ENCODE measurements around the gene CTNNBL1. TPM values are rescaled to one million over a fixed set of nuclear protein-coding genes. Genes with fewer than 3 reads are reported as not detected.

Gene CTNNBL1
- total and polyA plus RNA-seq, 2 experiments from 2014 or later, result 27.6 to 55.0 TPM

DNA sequence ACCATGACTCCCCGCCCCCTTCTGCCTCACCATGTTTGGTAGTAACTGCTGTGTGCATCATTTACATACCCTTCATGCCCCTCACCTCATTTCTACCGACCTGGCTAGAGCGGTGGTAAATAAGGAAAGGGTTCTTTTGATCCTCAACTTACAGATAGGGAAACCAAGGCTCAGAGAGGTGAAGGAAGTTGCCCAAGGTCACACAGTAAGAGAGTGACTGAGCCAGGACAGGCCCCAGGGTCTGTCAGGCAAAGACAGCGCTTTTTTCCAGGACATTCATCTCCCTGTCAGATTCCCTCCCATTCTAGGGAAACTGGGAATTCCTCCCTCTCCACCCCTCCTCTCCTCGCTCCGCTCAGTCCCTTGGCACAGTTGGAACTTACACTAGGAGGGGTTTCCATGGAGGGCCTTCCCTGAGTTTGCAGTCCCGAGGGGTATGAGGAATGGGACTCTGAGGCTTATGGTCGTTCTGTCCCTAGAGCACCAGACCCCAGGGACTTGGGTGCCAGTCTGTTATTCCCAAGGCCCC, 211.1 kb downstream of the CTNNBL1 start:
- no peaks in the 10 kb centered on the region for H4K20me1 ChIP-seq (ENCODE audit: insufficient read depth, poor library complexity, severe bottlenecking)
- H3K36me3 ChIP-seq (replicated peaks; ENCODE audit: insufficient read depth, low read depth), result no peaks in the 10 kb centered on the region
- no peaks in the 10 kb centered on the region for H3K79me2 ChIP-seq
- no peak overlapping the region for H3K4me2 ChIP-seq
- no peaks in the 10 kb centered on the region for H3K9me3 ChIP-seq (ENCODE audit: low read depth)
- no peak overlapping the region for H3K27ac ChIP-seq
- TF ChIP-seq EZH2phosphoT487 (IDR thresholded peaks at IDR 0.05; ENCODE audit: low read depth, severe bottlenecking, unreplicated experiment), result no peak
- TF ChIP-seq EZH2 (IDR thresholded peaks at IDR 0.05; ENCODE audit: borderline replicate concordance), result no peak
- TF ChIP-seq, protein P1, sequence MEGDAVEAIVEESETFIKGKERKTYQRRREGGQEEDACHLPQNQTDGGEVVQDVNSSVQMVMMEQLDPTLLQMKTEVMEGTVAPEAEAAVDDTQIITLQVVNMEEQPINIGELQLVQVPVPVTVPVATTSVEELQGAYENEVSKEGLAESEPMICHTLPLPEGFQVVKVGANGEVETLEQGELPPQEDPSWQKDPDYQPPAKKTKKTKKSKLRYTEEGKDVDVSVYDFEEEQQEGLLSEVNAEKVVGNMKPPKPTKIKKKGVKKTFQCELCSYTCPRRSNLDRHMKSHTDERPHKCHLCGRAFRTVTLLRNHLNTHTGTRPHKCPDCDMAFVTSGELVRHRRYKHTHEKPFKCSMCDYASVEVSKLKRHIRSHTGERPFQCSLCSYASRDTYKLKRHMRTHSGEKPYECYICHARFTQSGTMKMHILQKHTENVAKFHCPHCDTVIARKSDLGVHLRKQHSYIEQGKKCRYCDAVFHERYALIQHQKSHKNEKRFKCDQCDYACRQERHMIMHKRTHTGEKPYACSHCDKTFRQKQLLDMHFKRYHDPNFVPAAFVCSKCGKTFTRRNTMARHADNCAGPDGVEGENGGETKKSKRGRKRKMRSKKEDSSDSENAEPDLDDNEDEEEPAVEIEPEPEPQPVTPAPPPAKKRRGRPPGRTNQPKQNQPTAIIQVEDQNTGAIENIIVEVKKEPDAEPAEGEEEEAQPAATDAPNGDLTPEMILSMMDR (IDR thresholded peaks at IDR 0.05; ENCODE audit: poor library complexity), result no peak
- H3K4me1 ChIP-seq (ENCODE audit: insufficient read depth), result peaks cover 5% of the 10 kb centered on the region
- H3K27me3 ChIP-seq, result peaks cover 57% of the 10 kb centered on the region
- 80% methylated on average over 8 of the region's 8 CpGs for WGBS (ENCODE audit: low lambda C conversion rate, missing lambda C conversion rate)
- no peaks in the 10 kb centered on the region for H3K9me2 ChIP-seq (replicated peaks; ENCODE audit: insufficient read depth)
- no peak overlapping the region for H2AFZ ChIP-seq
- no peak for DNase-seq (ENCODE audit: low spot score)
- no peak overlapping the region for H3K4me3 ChIP-seq

DNA sequence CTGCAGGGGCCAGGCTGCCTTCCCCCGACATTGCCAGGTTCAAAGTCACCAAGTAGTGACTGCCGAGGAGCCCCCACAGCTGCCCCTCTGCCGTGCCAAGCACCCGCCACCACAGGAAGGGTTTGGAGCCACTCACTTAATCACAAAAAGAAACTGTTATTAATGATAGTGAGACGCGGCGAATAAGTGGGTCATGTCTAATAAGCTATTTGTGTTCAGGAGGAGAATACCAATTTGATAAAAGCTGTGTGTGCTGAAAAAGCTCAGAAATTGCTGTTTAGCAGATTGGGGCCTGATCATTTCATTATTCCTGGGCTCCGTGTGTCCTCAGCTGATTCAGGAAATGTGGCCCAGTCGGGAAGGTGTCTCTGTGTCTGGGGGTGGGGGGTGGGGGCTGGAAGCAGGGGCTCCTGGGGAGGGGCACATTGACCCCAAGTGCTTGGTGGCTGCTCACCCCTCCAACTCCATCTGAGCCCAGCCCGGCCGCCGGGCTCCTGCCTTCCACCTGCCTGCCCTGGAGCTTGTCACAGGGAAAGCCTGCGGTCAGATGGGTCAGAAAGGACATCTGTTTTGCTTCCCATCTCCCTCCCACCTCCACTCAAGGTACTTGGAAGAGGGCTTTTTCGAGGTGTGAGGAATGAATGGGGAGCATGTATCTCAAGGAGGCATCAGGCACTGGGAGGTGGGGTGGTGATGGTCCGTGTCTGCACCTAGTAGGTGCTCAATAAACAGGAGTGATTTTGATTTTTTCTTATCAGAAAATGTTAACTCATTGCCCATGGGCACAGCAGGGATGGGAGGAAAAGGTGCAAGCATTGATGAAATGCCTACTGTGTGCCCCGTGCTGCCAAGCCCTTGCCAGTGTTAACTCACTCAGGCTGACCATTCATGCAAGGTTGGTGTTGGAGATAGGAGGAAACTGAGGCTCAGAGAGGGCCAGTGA, 212.1 kb downstream of the CTNNBL1 start:
- peaks cover 5% of the 10 kb centered on the region for H3K4me1 ChIP-seq (ENCODE audit: insufficient read depth)
- no peak overlapping the region for H3K27ac ChIP-seq
- 84% methylated on average over 16 of the region's 16 CpGs for WGBS (ENCODE audit: low lambda C conversion rate, missing lambda C conversion rate)
- DNase-seq (ENCODE audit: low spot score), result no peak
- H4K20me1 ChIP-seq (ENCODE audit: insufficient read depth, poor library complexity, severe bottlenecking), result no peaks in the 10 kb centered on the region
- H3K36me3 ChIP-seq (replicated peaks; ENCODE audit: insufficient read depth, low read depth), result no peaks in the 10 kb centered on the region
- H3K4me3 ChIP-seq, result no peak overlapping the region
- no peak overlapping the region for H3K4me2 ChIP-seq
- peaks cover 49% of the 10 kb centered on the region for H3K27me3 ChIP-seq
- no peak for TF ChIP-seq EZH2 (IDR thresholded peaks at IDR 0.05; ENCODE audit: borderline replicate concordance)
- TF ChIP-seq, protein P1 (IDR thresholded peaks at IDR 0.05; ENCODE audit: poor library complexity), result no peak
- TF ChIP-seq EZH2phosphoT487 (IDR thresholded peaks at IDR 0.05; ENCODE audit: low read depth, severe bottlenecking, unreplicated experiment), result no peak
- H3K9me2 ChIP-seq (replicated peaks; ENCODE audit: insufficient read depth), result no peaks in the 10 kb centered on the region
- H2AFZ ChIP-seq, result no peak overlapping the region
- H3K9me3 ChIP-seq (ENCODE audit: low read depth), result no peaks in the 10 kb centered on the region
- H3K79me2 ChIP-seq, result no peaks in the 10 kb centered on the region

DNA sequence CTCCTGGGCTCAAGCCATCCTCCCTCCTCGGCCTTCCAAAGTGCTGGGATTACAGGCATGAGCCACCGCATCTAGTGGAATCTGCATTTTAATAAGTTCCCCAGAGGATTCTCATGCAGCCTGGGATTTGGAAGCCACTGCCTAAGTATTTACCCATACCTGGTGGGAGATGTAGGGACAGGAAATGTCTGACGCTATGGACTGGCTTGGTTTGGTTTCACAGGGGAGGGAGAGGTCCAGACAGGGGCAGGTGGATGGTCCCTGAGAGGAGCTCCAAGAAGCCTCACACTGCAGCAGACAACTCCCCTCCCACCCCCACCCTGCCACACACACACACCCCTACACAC, 213.5 kb downstream of the CTNNBL1 start:
- H3K4me1 ChIP-seq (ENCODE audit: insufficient read depth), result peaks cover 10% of the 10 kb centered on the region
- no peaks in the 10 kb centered on the region for H3K9me2 ChIP-seq (replicated peaks; ENCODE audit: insufficient read depth)
- no peak overlapping the region for H3K27ac ChIP-seq
- TF ChIP-seq EZH2 (IDR thresholded peaks at IDR 0.05; ENCODE audit: borderline replicate concordance), result no peak
- TF ChIP-seq EZH2phosphoT487 (IDR thresholded peaks at IDR 0.05; ENCODE audit: low read depth, severe bottlenecking, unreplicated experiment), result no peak
- TF ChIP-seq, protein P1 (IDR thresholded peaks at IDR 0.05; ENCODE audit: poor library complexity), result no peak
- no peaks in the 10 kb centered on the region for H3K9me3 ChIP-seq (ENCODE audit: low read depth)
- no peaks in the 10 kb centered on the region for H4K20me1 ChIP-seq (ENCODE audit: insufficient read depth, poor library complexity, severe bottlenecking)
- no peaks in the 10 kb centered on the region for H3K79me2 ChIP-seq
- no peak overlapping the region for H3K4me2 ChIP-seq
- H3K36me3 ChIP-seq (replicated peaks; ENCODE audit: insufficient read depth, low read depth), result no peaks in the 10 kb centered on the region
- DNase-seq (ENCODE audit: low spot score), result no peak
- 39% methylated on average over 3 of the region's 3 CpGs for WGBS (ENCODE audit: low lambda C conversion rate, missing lambda C conversion rate)
- H2AFZ ChIP-seq, result no peak overlapping the region
- no peak overlapping the region for H3K4me3 ChIP-seq
- peaks cover 43% of the 10 kb centered on the region for H3K27me3 ChIP-seq

All from hepatocyte (in vitro differentiated cells).